ENCODE measurements around the gene USP20. TPM values are rescaled to one million over a fixed set of nuclear protein-coding genes. Genes with fewer than 3 reads are reported as not detected.

Gene USP20
- total and polyA plus RNA-seq, 10 of the 15 experiments (the other 5 are each of a cell fraction or from before 2014, with no cell fraction given) = 0.66 to 23.3 (median 11.0) TPM

- TF ChIP-seq MLLT1 (IDR thresholded peaks at IDR 0.05) = no peak
- TF ChIP-seq NFIC (IDR thresholded peaks at IDR 0.05; ENCODE audit: low read depth, low read length) = peak; percentile 75
- TF ChIP-seq E2F8 (IDR thresholded peaks at IDR 0.05; ENCODE audit: low read depth, partially characterized antibody) = no peak
- TF ChIP-seq SIX5 (IDR thresholded peaks at IDR 0.05; ENCODE audit: low read depth, low read length, severe bottlenecking) = no peak
- TF ChIP-seq YY1 (IDR thresholded peaks at IDR 0.05; ENCODE audit: low read depth, low read length) = peak; percentile 80
- TF ChIP-seq TARDBP (IDR thresholded peaks at IDR 0.05; ENCODE audit: borderline replicate concordance) = no peak
- TF ChIP-seq POLR2AphosphoS2 (IDR thresholded peaks at IDR 0.05; ENCODE audit: low read depth, low read length) = no peak
- no peak for TF ChIP-seq CHD1 (IDR thresholded peaks at IDR 0.05; ENCODE audit: low read depth, low read length)
- no peak for TF ChIP-seq TCF7 (IDR thresholded peaks at IDR 0.05; ENCODE audit: borderline replicate concordance)
- no peak for TF ChIP-seq USF2 (IDR thresholded peaks at IDR 0.05; ENCODE audit: borderline replicate concordance, low read depth, low read length)
- no peak for TF ChIP-seq PML (IDR thresholded peaks at IDR 0.05; ENCODE audit: low read length)
- no peak for TF ChIP-seq SMAD1 (IDR thresholded peaks at IDR 0.05; ENCODE audit: low read depth, partially characterized antibody)
- TF ChIP-seq GATAD2B (conservative IDR thresholded peaks at IDR 0.05; ENCODE audit: low read depth) = peak; percentile 59
- TF ChIP-seq JUND (IDR thresholded peaks at IDR 0.05; ENCODE audit: low read depth, low read length) = peak; percentile 91
- TF ChIP-seq CEBPZ (IDR thresholded peaks at IDR 0.05; ENCODE audit: low read depth, low read length) = no peak
- TF ChIP-seq ZNF24 (IDR thresholded peaks at IDR 0.05) = 0 out of 2 replicates have a peak, but pooled peaks have one; percentile 46
- no peak for TF ChIP-seq HDAC6 (IDR thresholded peaks at IDR 0.05; ENCODE audit: unreplicated experiment)
- no peak for TF ChIP-seq RB1 (IDR thresholded peaks at IDR 0.05; ENCODE audit: borderline replicate concordance)
- no peak for TF ChIP-seq ZBTB33 (IDR thresholded peaks at IDR 0.05)
- no peak for TF ChIP-seq GABPA (IDR thresholded peaks at IDR 0.05; ENCODE audit: low read depth)
Measured at GRCh38 chr9:129900263-129901027, 65.2 kb downstream of the USP20 start (continued).
